GM10266 (cell line): ENCODE data around the gene HEBP1.

Experiments used
- DNase-seq: peaks from one replicate; pipeline ENCODE4 v3.0.0; 2012; ENCODE audit errors: extremely low spot score
- TF ChIP-seq, protein P1 (sequence below): IDR thresholded peaks from 2 replicates; pipeline ENCODE4 v1.5.1; 2012; ENCODE audit warnings: mild to moderate bottlenecking, low read depth; ENCODE audit not compliant: control insufficient read depth, insufficient read depth; ENCODE audit errors: missing control alignments

Gene HEBP1, protein sequence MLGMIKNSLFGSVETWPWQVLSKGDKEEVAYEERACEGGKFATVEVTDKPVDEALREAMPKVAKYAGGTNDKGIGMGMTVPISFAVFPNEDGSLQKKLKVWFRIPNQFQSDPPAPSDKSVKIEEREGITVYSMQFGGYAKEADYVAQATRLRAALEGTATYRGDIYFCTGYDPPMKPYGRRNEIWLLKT

DNA sequence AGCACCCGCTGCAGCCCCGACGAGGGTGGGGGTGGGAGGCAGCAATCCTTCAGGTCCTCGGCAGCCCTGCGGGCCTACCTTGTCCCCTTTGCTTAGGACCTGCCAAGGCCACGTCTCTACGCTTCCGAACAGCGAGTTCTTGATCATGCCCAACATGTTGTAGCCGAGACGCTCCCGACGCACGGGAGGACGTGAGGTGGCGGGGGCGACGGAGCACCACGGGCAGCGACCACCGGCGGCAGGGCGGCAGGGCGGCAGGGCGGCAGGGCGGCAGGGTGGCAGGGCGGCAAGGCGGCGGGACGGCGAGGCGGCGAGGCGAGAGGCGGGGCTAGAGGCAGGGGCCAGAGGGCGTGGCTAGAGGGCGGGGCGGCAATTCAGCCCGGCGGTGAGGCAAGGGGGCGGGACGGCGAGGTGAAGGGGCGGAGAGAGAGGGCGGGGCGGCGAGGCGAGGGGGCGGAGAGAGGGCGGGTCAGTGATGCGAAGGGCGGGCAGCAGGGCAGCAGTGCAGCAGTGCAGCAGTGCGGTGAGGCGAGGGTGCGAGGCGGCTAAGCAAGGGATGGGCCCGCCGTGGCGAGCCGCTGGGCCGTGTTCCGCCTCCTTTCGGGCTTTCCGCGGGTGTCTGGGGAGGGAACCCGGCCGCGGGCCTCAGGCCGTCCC lies at the start of gene HEBP1:
HEBP1 (minus strand) TSS at position 307 of the 657 bp plus-strand sequence; CDS start at position 156, 151 bp downstream.
- TF ChIP-seq, protein P1, sequence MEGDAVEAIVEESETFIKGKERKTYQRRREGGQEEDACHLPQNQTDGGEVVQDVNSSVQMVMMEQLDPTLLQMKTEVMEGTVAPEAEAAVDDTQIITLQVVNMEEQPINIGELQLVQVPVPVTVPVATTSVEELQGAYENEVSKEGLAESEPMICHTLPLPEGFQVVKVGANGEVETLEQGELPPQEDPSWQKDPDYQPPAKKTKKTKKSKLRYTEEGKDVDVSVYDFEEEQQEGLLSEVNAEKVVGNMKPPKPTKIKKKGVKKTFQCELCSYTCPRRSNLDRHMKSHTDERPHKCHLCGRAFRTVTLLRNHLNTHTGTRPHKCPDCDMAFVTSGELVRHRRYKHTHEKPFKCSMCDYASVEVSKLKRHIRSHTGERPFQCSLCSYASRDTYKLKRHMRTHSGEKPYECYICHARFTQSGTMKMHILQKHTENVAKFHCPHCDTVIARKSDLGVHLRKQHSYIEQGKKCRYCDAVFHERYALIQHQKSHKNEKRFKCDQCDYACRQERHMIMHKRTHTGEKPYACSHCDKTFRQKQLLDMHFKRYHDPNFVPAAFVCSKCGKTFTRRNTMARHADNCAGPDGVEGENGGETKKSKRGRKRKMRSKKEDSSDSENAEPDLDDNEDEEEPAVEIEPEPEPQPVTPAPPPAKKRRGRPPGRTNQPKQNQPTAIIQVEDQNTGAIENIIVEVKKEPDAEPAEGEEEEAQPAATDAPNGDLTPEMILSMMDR = no peak
- DNase-seq = peak; percentile 99

DNA sequence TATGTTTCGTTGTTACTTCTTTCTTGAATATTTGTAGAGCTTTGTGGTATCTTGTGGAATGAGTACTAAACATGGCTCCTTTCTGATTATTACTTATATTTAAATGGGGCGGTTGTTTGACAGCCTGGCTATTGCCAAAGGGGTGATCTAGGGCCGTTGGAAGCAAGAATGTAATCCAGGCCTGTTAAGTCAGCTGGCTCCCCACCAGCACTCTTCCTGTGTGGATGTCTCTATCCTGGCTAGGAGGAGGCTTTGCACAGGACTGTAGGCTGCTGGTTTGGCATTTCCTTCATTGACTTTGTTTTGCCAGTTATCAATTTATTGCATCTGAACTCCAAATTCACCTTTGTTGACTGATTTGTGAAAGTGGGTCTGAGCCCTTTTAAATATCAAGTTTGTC lies 49.8 kb upstream of the HEBP1 start:
- TF ChIP-seq, protein P1 = no peak
- DNase-seq = no peak

DNA sequence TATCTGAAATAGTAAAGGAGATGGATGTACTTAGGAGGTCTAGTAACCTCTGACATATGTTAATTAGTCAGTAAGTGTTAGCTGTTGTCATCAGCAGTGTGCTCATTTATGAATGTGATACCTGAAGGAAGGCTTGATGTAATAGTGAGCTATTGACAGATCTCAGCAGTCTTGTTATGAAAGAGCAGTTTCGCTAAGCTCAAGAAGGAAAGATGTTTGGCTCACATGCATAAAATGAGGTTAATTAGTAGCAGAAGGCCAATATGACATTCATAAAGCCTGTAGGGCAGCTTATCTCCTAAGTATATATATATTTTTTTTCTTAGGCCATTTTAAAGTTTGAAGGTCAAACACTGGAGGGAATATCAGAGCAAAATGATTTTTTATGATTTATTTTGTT lies 46.9 kb upstream of the HEBP1 start:
- TF ChIP-seq, protein P1 = no peak

DNA sequence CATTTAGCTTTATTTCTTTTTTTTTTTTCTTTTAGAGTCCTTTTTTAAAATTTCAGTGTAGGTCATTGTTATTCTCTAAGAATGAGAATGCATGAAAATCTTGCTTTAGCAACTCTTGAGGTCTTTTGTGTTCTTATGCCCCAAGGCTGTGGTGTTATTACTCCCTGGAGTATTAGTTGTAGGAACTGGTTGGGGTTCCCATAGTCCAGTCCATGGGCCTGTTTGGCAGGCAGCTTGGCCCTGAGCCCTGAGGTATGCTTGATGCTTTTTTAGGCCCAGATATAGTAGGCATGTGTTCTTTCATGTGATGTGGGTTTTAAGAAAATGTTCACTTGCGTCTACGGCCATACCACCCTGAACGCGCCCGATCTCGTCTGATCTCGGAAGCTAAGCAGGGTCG lies 45.8 kb upstream of the HEBP1 start:
- TF ChIP-seq, protein P1 = no peak

More for the DNA sequence above, 46.9 kb upstream of the HEBP1 start:
- DNase-seq = peak; percentile 22

DNA sequence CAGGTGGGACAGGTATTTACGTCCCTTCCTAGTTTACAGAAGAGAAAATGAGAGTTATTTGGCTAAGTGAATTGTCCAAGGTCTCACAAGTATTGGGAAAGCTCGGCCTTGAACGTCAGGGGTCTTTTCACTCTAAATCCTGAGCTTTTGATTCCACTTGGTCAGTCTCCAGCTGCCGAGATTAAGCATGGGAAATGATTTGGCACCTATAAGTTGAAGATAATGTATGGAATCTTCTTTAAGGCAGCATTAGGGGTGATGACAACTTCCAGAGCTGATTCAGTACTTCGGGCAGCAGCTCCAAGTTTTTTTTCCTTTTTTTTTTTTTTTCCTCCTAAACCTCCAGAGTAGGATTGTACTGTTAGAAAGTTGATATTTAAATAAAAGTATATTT lies 44.8 kb upstream of the HEBP1 start:
- no peak for DNase-seq

More for the DNA sequence above, 45.8 kb upstream of the HEBP1 start:
- no peak for DNase-seq

DNA sequence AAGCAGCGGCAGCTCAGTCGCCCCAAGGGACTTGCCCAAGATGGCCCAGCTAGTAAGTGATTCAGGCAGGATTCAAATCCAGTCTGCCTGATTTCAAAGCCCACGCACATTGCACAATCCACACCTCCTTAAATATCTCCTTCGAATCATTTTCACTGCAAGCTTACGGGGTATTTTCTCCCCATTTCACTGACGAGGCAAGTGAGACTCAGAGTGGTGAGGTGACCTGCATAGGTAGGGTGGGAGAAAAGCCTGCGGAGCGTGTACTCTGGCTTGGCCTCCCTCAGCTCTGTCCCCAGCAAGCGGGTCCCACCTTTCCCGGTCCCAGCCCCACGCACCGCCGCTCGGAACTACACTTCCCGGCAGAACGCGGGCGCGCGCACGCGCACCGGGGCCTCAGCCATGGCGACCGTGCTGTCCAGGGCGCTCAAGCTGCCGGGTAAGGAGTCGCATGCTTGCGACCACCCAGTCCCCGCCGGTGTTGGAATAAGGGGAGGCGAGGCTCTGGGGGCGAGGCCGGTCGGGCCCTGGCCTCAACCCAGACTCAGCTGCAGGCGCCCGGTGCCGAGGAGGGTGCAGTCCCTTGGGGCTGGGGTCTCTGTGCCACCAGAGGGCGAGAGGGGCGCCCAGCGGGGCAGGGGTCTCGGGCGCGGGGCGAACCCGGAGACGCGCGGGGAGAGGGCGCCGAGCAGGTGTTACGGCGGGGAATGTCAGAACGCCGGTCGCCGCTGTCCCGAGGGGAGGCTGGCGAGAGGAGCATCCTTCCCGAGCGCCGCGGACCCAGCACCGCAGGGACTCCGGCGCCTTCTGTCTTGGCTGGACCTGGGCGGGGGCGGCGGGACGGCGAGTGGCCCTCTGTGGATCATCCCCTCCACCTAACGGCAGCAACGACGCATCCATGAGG lies 44.2 kb upstream of the HEBP1 start, which contains the start of gene FAM234B:
FAM234B (plus strand) TSS at position 380 of the 904 bp plus-strand sequence; CDS start at position 403, 23 bp downstream.
- TF ChIP-seq, protein P1 = no peak
- peak; percentile 84 for DNase-seq

More for the DNA sequence above, 44.8 kb upstream of the HEBP1 start:
- TF ChIP-seq, protein P1 = no peak
